Measurements from ENCODE around the gene GNB5. TPM values are rescaled to one million over a fixed set of nuclear protein-coding genes. Genes with fewer than 3 reads are reported as not detected.

Gene GNB5
- total RNA-seq, 2 experiments from 2014 or later: 24.0 to 25.1 TPM

DNA sequence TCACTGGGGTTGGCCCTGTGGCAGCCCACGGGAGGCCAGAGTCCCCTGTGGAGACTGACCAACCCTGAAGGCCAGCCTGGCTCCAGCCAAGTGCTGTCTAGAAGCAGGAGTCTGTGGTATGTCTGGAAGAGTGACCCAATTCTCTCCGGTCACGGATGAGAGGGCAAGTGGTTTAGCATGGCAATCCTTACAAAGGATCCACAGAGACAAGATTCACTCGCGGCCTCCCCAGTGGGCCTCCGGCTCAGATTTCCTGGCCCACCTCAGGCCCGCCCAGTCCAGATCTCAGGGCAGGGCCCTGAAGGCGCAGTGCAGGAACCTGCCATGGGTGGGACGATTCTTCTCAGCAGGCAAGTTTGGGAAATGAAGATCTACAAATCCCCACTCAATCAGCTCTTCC, 73.6 kb downstream of the GNB5 start:
- Mint-ChIP-seq H3K27ac (no peak overlapping the region), H3K36me3 (no peaks in the 10 kb centered on the region), H3K27me3 (no peaks in the 10 kb centered on the region), H3K9me3 (no peaks in the 10 kb centered on the region), H3K4me3 (no peak overlapping the region), H3K4me1 (ENCODE audit: low read depth) (peaks cover 15% of the 10 kb centered on the region)
- intact Hi-C loops (cut with micrococcal nuclease): no loop called here
- no peak for DNase-seq
- CTCF ChIA-PET: no interaction called here
- POLR2A ChIA-PET: no interaction called here

DNA sequence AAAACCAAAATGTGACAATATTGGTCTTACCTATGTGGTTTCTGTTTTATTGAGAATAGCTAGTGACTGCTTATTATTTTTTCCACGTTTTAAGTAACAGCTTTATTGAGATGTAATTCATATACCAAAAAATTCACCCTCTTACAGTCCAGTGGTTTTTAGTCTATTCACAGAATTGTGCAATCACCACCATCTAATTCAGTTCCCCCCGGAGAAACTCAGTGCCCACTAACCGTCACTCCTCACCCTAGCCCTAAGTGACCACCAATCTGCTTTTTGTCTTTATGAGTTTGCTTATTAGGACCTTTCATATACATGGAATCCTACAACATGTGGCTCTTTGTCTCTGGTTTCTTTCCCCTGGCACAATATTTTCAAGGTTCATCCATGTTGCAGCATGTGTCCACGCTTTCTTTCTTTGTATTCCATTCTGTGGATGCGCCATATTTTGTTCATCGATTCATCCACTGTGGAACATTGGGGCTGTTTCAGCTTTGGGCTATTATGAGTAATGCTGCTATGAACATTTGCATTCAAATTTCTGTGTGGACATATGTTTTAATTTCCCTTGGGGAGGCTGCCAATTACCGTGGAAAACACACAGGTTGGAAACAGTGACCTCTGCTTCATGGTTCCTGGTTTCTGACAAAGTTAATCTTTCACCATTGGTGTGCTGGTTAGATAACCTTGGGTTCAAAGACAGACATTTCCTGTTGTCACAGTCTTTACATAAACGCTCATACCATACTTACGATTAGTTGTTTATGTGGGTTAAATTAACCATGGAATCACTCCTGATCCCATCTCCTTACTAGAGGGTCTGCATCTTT, 75.4 kb downstream of the GNB5 start:
- peaks cover 7% of the 10 kb centered on the region for H3K27me3 Mint-ChIP-seq
- no peak overlapping the region for H3K27ac Mint-ChIP-seq
- no peak for DNase-seq
- H3K4me1 Mint-ChIP-seq (ENCODE audit: low read depth): peaks cover 18% of the 10 kb centered on the region
- CTCF ChIA-PET: interaction anchor here (1.4 to 1.5 kb wide), 2 partner anchors 23 to 25 kb away, joined by 4 to 5 read pairs; no protein-coding TSS in a partner anchor
- POLR2A ChIA-PET: no interaction called here
- H3K9me3 Mint-ChIP-seq: no peaks in the 10 kb centered on the region
- intact Hi-C loops (cut with micrococcal nuclease): no loop called here
- H3K4me3 Mint-ChIP-seq: no peak overlapping the region
- no peaks in the 10 kb centered on the region for H3K36me3 Mint-ChIP-seq

DNA sequence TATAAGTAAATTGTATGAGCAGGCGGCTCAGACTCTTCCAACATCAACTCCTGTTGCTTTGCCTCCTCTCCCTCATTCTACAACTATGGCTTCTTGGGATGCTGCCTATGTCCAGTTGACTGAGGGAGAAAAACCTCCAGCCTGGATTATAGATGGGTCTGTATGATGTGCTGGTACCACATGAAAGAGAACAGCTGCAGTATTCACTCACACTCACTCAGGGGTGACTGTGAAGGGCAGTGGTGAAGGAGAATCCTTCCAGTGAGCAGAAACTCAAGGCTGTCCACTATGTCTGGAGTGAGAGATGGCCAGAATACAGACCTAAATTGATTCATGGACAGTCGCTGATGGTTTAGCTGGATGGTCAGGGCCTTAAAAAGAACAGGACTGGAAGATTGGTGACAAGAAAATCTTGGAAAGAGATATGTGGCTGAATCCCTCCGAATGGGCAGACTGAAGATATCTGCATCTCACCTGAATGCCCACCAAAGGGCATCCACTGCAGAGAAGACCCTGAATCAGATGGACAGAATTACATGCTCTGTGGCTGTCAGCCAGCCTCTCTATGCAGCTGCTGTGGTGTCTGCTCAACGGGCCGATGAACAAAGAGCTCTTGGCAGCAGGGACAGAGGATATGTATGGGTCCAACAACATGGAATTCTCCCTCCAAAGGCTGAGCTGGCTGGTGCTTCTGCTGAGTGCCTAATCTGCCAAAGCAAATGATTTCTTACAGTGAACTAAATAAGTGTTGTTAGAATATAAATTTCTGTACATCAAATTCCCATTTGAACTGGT, 76.7 kb downstream of the GNB5 start:
- intact Hi-C loops (cut with micrococcal nuclease): no loop called here
- DNase-seq: no peak
- no peaks in the 10 kb centered on the region for H3K36me3 Mint-ChIP-seq
- no peak overlapping the region for H3K4me3 Mint-ChIP-seq
- peaks cover 15% of the 10 kb centered on the region for H3K27me3 Mint-ChIP-seq
- ChIA-PET CTCF (interaction anchor here (1.4 to 1.5 kb wide), 2 partner anchors 25 to 26 kb away, joined by 4 to 5 read pairs; no protein-coding TSS in a partner anchor), POLR2A (no interaction called here)
- H3K27ac Mint-ChIP-seq: no peak overlapping the region
- peaks cover 19% of the 10 kb centered on the region for H3K4me1 Mint-ChIP-seq (ENCODE audit: low read depth)
- no peaks in the 10 kb centered on the region for H3K9me3 Mint-ChIP-seq

GRCh38 chr15:52113708-52114107, 77.5 kb downstream of the GNB5 start:
- no peak for DNase-seq
- Mint-ChIP-seq H3K36me3 (no peaks in the 10 kb centered on the region), H3K4me3 (no peak overlapping the region), H3K27me3 (peaks cover 21% of the 10 kb centered on the region), H3K9me3 (no peaks in the 10 kb centered on the region), H3K4me1 (ENCODE audit: low read depth) (peaks cover 19% of the 10 kb centered on the region), H3K27ac (no peak overlapping the region)
- ChIA-PET CTCF (interaction anchor here (2.3 kb wide), 1 partner anchor 31 kb away, joined by 4 read pairs; no protein-coding TSS in a partner anchor), POLR2A (no interaction called here)
- intact Hi-C loops (cut with micrococcal nuclease): no loop called here

- H3K27ac Mint-ChIP-seq: no peak overlapping the region
- H3K9me3 Mint-ChIP-seq: no peaks in the 10 kb centered on the region
- DNase-seq: no peak
- H3K4me1 Mint-ChIP-seq (ENCODE audit: low read depth): peaks cover 19% of the 10 kb centered on the region
- intact Hi-C loops (cut with micrococcal nuclease): no loop called here
- POLR2A ChIA-PET: no interaction called here
- CTCF ChIA-PET: interaction anchor here (1.2 to 2.3 kb wide), 2 partner anchors 30 to 35 kb away, joined by 3 to 4 read pairs; no protein-coding TSS in a partner anchor
- H3K27me3 Mint-ChIP-seq: peaks cover 22% of the 10 kb centered on the region
- H3K4me3 Mint-ChIP-seq: no peak overlapping the region
- H3K36me3 Mint-ChIP-seq: no peaks in the 10 kb centered on the region
These were observed 78.0 kb downstream of the GNB5 start for GRCh38 chr15:52113235-52113634.

DNA sequence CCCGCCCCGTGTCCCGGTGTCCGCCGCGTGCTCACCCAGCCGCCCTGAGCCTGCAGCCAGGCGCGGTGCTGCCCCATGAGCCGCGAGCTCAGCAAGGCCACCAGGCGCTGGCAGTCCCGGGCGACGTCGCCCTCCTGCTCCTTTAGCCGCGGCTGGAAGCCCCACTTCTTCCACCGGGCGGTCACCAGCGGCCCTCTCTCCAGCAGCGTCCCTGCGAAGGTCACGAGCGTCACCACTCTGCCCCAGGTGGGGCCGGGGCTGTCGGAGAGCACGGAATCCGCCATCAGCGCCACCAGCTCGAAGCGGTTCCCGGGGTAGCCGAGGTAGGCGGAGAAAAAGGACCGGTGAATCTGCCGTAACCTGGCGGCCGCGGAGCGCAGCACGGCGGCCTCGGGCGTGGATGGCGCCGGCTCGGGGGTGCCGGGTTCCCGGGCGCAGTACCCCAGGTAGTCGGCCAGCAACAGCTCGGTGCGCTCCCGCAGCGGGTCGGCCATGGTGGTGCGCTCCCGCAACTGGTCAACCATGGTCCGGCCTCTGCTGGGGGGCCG, 78.9 kb downstream of the GNB5 start:
- POLR2A ChIA-PET: no interaction called here
- peaks cover 22% of the 10 kb centered on the region for H3K27me3 Mint-ChIP-seq
- H3K27ac Mint-ChIP-seq: no peak overlapping the region
- no peaks in the 10 kb centered on the region for H3K9me3 Mint-ChIP-seq
- peak; percentile 59 for DNase-seq
- H3K4me1 Mint-ChIP-seq (ENCODE audit: low read depth): peaks cover 18% of the 10 kb centered on the region
- H3K36me3 Mint-ChIP-seq: no peaks in the 10 kb centered on the region
- peak overlapping the region; percentile 70 for H3K4me3 Mint-ChIP-seq
- CTCF ChIA-PET: interaction anchor here (1.2 to 2.3 kb wide), 2 partner anchors 29 to 34 kb away, joined by 3 to 4 read pairs; no protein-coding TSS in a partner anchor
- intact Hi-C loops (cut with micrococcal nuclease): no loop called here

DNA sequence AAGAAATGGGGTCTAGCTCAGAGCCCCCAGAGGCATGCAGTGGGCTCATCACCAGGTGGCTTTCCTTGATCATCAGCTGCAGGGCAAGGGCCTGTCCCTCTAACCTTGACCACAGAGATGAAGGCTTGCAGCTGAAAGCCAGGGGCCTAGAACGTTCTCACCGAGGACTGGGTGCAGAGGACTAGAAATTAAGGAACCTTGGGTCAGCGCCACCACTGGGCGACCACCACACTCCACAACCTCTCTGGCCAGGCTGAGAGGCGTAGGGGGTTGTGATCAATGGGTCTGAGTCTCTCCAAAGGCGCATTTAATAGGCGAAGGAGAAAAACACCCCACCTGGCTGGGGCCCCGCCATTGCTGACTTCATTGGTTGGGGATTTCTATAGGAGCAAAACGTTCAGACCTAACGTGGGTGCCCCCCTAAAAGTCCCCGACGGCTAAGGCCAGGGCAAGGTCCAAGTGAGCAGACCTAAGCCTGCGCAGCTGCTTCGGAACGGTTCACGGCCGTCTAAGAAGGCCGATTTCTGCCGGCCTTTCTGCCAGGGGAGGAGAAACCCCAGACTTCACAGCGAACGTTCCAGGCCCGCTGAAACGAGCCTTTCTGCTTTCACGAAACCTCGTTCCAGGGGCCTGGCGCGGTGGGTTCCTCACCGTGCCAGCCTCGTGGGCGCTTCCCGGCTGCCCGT, 79.5 kb downstream of the GNB5 start:
- Mint-ChIP-seq H3K4me3 (peak overlapping the region; percentile 70), H3K27ac (no peak overlapping the region), H3K27me3 (peaks cover 22% of the 10 kb centered on the region), H3K4me1 (ENCODE audit: low read depth) (peaks cover 16% of the 10 kb centered on the region), H3K9me3 (no peaks in the 10 kb centered on the region), H3K36me3 (no peaks in the 10 kb centered on the region)
- ChIA-PET CTCF (interaction anchor here (2.3 kb wide), 1 partner anchor 29 kb away, joined by 4 read pairs; no protein-coding TSS in a partner anchor), POLR2A (no interaction called here)
- intact Hi-C loops (cut with micrococcal nuclease): no loop called here
- no peak for DNase-seq

DNA sequence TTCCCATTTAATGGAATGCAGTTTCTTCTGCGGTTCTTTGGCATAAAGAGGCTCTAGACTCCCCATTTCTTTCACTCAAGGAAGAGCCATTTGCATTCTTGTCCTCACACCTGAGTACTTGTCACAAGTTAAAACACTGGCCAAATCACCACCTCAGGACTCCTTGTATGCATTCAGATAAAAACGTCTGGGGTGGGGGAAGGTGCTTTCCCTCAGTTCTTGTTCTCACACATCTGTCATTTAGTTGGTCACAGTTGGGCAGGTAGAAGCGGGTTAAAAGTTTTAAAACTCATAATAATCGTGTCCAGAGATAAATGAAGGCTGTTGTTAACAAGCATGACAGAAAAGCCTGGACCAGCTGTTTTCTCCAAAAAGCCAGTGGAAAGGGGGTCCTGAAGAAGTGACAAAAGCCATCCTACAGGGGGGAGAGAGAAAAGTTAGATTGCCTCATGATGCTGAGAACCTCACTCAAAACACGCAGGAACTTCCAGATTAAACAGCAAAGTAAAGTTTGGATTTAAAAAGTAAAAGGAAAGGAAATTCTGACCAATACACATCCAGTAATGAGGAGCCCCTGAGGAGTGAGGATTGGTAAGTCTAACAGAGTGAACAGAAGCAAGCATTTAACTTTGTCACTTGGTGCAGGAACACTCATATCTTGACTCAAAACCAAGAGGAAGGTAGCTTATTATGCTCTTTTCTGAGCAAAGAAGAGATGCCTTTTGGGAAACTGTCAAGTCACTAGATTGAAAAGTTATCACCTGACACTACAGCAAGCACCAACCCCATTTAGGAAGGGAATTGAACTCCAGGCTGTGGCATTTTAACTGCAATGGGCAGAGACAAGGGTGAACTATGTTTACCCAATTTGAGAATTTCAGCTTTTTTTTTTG, 81.4 kb downstream of the GNB5 start:
- Mint-ChIP-seq H3K4me1 (ENCODE audit: low read depth) (peaks cover 4% of the 10 kb centered on the region), H3K36me3 (no peaks in the 10 kb centered on the region), H3K27me3 (peaks cover 22% of the 10 kb centered on the region), H3K9me3 (no peaks in the 10 kb centered on the region), H3K27ac (no peak overlapping the region), H3K4me3 (no peak overlapping the region)
- intact Hi-C loops (cut with micrococcal nuclease): no loop called here
- CTCF ChIA-PET: interaction anchor here (0.6 to 2.0 kb wide), 2 partner anchors 30 to 90 kb away, joined by 3 to 5 read pairs; no protein-coding TSS in a partner anchor
- no peak for DNase-seq
- POLR2A ChIA-PET: no interaction called here

DNA sequence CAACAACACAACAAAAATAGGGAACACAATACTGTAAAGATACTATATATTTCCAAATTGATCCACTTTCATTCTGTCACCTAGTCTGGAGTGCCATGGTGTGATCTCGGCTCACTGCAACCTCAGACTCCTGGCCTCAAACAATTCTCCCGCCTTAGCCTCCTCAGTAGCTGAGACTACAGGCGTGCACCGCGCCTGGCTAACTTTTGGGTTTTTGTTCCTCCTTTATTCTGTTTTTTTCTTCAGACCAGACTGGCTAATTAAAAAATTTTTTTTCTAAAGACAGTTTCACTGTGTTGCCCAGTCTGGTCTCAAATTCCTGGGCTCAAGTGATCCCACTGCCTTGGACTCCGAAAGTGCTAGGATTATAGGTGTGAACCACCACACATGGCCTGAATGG, 84.0 kb downstream of the GNB5 start:
- no peak overlapping the region for H3K27ac Mint-ChIP-seq
- ChIA-PET CTCF (interaction anchor here (0.6 kb wide), 1 partner anchor 32 kb away, joined by 3 read pairs; no protein-coding TSS in a partner anchor), POLR2A (no interaction called here)
- no peaks in the 10 kb centered on the region for H3K9me3 Mint-ChIP-seq
- intact Hi-C loops (cut with micrococcal nuclease): no loop called here
- H3K4me3 Mint-ChIP-seq: no peak overlapping the region
- H3K36me3 Mint-ChIP-seq: no peaks in the 10 kb centered on the region
- no peak for DNase-seq
- peaks cover 26% of the 10 kb centered on the region for H3K27me3 Mint-ChIP-seq
- H3K4me1 Mint-ChIP-seq (ENCODE audit: low read depth): peaks cover 4% of the 10 kb centered on the region

GRCh38 chr15:52106641-52107040, 84.6 kb downstream of the GNB5 start:
- Mint-ChIP-seq H3K27me3 (peaks cover 28% of the 10 kb centered on the region), H3K4me1 (ENCODE audit: low read depth) (peaks cover 1% of the 10 kb centered on the region), H3K9me3 (no peaks in the 10 kb centered on the region), H3K36me3 (no peaks in the 10 kb centered on the region), H3K27ac (no peak overlapping the region), H3K4me3 (no peak overlapping the region)
- ChIA-PET POLR2A (no interaction called here), CTCF (interaction anchor here (0.6 kb wide), 1 partner anchor 33 kb away, joined by 3 read pairs; no protein-coding TSS in a partner anchor)
- intact Hi-C loops (cut with micrococcal nuclease): no loop called here
- DNase-seq: no peak

GRCh38 chr15:52105846-52106245, 85.3 kb downstream of the GNB5 start:
- DNase-seq: no peak
- POLR2A ChIA-PET: no interaction called here
- Mint-ChIP-seq H3K27me3 (peaks cover 21% of the 10 kb centered on the region), H3K27ac (no peak overlapping the region), H3K36me3 (no peaks in the 10 kb centered on the region), H3K4me3 (no peak overlapping the region), H3K4me1 (ENCODE audit: low read depth) (peaks cover 1% of the 10 kb centered on the region), H3K9me3 (no peaks in the 10 kb centered on the region)
- intact Hi-C loops (cut with micrococcal nuclease): no loop called here
- CTCF ChIA-PET: no interaction called here

All from activated CD4-positive, alpha-beta memory T cell treated with anti-CD3 and anti-CD28 coated beads for 36 hours (primary cell).